Stomach (tissue), 9 donors: ENCODE measurements around the gene ITPKC. TPM values are rescaled to one million over a fixed set of nuclear protein-coding genes. Genes with fewer than 3 reads are reported as not detected.
"Not testable (repeated sequence)": the region's sequence is repeated elsewhere in the genome, so short reads cannot be mapped to it uniquely, and the experiment has no call there.

Experiments used
- DNase-seq, 2 donors: peaks; one replicate each; pipeline versions ENCODE4 v3.0.0 to v3.0.0-alpha.2; 2013 to 2019
- H3K27ac ChIP-seq, 5 donors: fragments of 200-600 bp in 4 of 5; sonication (generic) in 4 of 5; one replicate each; pipeline ENCODE4 v1.5.1; 2013 to 2019; ENCODE audit warnings: mild to moderate bottlenecking in 1 of 5, moderate library complexity in 1 of 5
- H3K27me3 ChIP-seq, 3 donors: fragments of 200-600 bp; sonication (generic); one replicate each; pipeline ENCODE4 v1.5.1; 2017 to 2019; ENCODE audit warnings: mixed run types in 1 of 3
- H3K36me3 ChIP-seq, 4 donors: fragments of 200-600 bp; sonication (generic); 1 replicate in 3 of 4; 2 replicates in 1 of 4; pipeline ENCODE4 v1.5.1; 2016 to 2019
- H3K4me1 ChIP-seq, 4 donors: fragments of 200-600 bp; sonication (generic); one replicate each; pipeline ENCODE4 v1.5.1; 2016 to 2019
- H3K4me3 ChIP-seq, 4 donors: fragments of 200-600 bp; sonication (generic) in 3 of 4; one replicate each; pipeline ENCODE4 v1.5.1; 2016 to 2019; ENCODE audit warnings: mild to moderate bottlenecking in 1 of 4
- H3K9me3 ChIP-seq, 4 donors: fragments of 200-600 bp; sonication (generic); one replicate each; pipeline ENCODE4 v1.5.1; 2016 to 2019
- EP300 ChIP-seq: sonication (generic); formaldehyde crosslinking; IDR thresholded peaks from one replicate; pipeline ENCODE4 v1.6.1; 2017; ENCODE audit warnings: antibody characterized with exemption
- POLR2A ChIP-seq, 4 donors: fragments of 450-650 bp; IDR thresholded peaks; one replicate each; pipeline ENCODE4 v1.6.1; 2016; ENCODE audit warnings: antibody characterized with exemption in 4 of 4, control low read depth in 2 of 4, mild to moderate bottlenecking in 1 of 4, moderate library complexity in 1 of 4
- POLR2AphosphoS5 ChIP-seq, 3 donors: sonication (generic); formaldehyde crosslinking; IDR thresholded peaks; one replicate each; pipeline ENCODE4 v1.6.1; 2016; ENCODE audit warnings: antibody characterized with exemption in 3 of 3
- WGBS, 5 donors: extraction: QIAGEN DNeasy Blood & Tissue Kit in 3 of 5; methylation state at CpG; one replicate each; pipeline versions ENCODE4 v1.1.5 to v1.1.7; 2013 to 2018; 5-methylcytosine and 5-hydroxymethylcytosine counted together
- intact Hi-C: fragments of 100-400 bp; cut with DNase I; formaldehyde crosslinking; loops from one replicate; pipeline ENCODE4 v1.15.1; 2023; ENCODE audit warnings: low total_unique reads
- polyA plus RNA-seq, 3 donors: library from polyadenylated mRNA; stranded (reverse); fragments of 200-250 nt; gene quantifications; one replicate each; pipeline ENCODE4 v1.2.3, GENCODE V29; 2013
- total RNA-seq, 5 donors: library from RNA; depleted of rRNA; stranded (reverse); fragments of >200 nt; gene quantifications; one replicate each; pipeline versions ENCODE4 v1.1.0 to v1.2.3, GENCODE V29; 2014 to 2016
- TF ChIP-seq, protein P1 (sequence below), 7 experiments: fragments of 450-650 bp in 4 of 7; fragments of 200-600 bp in 3 of 7; sonication (generic) in 3 of 7; IDR thresholded peaks; one replicate each; pipeline ENCODE4 v1.5.1; 2016 to 2019; ENCODE audit warnings: antibody characterized with exemption in 7 of 7, control low read depth in 2 of 7, mild to moderate bottlenecking in 1 of 7
- donor health status: healthy with polysubstance abuse.
- donor health status: Bipolar disorder and iron deficiency.
- donor health status: healthy.

The ITPKC gene
- total and polyA plus RNA-seq, 8 donors = 17.8 to 84.0 (median 26.9) TPM

DNA sequence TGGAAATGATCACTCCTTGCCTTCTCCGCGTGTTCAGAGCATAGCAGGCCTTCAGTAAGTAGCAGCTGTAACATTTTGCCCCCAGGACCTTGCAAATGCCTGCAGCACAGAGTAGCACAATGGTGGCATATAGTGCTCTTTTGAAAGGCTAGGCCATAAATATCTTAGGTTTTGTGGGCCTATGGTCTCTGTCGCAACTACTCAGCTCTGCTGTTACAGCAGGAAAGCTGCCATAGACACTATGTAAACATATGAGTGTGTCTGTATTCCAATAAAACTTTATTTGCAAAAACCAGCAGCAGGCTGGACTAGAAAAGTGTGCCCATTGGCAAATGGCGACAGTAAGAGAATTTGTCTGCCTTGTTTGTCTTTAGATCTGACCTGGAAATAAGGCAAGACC, 9.4 kb downstream of the ITPKC start:
- no peaks in the 10 kb centered on the region for H3K9me3 ChIP-seq
- DNase-seq = no peak
- 89 to 100% (median 97%) methylated on average over 4 of the region's 4 CpGs for WGBS, 5 donors
- TF ChIP-seq POLR2A (IDR thresholded peaks at IDR 0.05) (no peak), EP300 (no peak), POLR2AphosphoS5 (IDR thresholded peaks at IDR 0.05) (no peak)
- TF ChIP-seq, protein P1, sequence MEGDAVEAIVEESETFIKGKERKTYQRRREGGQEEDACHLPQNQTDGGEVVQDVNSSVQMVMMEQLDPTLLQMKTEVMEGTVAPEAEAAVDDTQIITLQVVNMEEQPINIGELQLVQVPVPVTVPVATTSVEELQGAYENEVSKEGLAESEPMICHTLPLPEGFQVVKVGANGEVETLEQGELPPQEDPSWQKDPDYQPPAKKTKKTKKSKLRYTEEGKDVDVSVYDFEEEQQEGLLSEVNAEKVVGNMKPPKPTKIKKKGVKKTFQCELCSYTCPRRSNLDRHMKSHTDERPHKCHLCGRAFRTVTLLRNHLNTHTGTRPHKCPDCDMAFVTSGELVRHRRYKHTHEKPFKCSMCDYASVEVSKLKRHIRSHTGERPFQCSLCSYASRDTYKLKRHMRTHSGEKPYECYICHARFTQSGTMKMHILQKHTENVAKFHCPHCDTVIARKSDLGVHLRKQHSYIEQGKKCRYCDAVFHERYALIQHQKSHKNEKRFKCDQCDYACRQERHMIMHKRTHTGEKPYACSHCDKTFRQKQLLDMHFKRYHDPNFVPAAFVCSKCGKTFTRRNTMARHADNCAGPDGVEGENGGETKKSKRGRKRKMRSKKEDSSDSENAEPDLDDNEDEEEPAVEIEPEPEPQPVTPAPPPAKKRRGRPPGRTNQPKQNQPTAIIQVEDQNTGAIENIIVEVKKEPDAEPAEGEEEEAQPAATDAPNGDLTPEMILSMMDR (IDR thresholded peaks at IDR 0.05) = no peak
- intact Hi-C loops = no loop called here
- peaks cover 14 to 42% (median 30%) of the 10 kb centered on the region in 4 donors for H3K4me1 ChIP-seq
- no peaks in the 10 kb centered on the region for H3K27me3 ChIP-seq
- H3K27ac ChIP-seq = no peak overlapping the region
- H3K4me3 ChIP-seq = no peak overlapping the region
- peaks cover 73 to 98% (median 85%) of the 10 kb centered on the region in 4 donors for H3K36me3 ChIP-seq

DNA sequence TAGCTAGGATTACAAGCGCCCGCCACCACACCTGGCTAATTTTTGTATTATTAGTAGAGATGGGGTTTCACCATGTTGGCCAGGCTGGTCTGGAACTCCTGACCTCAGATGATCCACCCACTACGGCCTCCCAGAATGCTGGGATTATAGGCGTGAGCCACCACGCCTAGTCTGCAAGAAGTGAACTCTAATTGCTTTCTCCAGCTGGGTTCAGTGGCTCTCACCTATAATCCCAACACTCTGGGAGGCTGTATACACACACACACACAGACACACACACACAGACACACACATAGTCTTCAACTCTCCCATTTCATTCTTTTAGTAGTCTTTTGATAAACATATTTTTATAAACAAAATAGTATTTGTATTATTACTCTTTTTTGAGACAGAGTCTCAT, 13.2 kb downstream of the ITPKC start:
- H3K27ac ChIP-seq, H3K27me3 ChIP-seq, DNase-seq, H3K4me3 ChIP-seq, H3K9me3 ChIP-seq, intact Hi-C loops: not testable (repeated sequence)
- peaks cover 0 to 12% (median 2%) of the 10 kb centered on the region in 4 donors for H3K4me1 ChIP-seq
- H3K36me3 ChIP-seq = peaks cover 92 to 100% (median 100%) of the 10 kb centered on the region in 4 donors
- WGBS, 5 donors = 83 to 93% (median 90%) methylated on average over 5 of the region's 5 CpGs

DNA sequence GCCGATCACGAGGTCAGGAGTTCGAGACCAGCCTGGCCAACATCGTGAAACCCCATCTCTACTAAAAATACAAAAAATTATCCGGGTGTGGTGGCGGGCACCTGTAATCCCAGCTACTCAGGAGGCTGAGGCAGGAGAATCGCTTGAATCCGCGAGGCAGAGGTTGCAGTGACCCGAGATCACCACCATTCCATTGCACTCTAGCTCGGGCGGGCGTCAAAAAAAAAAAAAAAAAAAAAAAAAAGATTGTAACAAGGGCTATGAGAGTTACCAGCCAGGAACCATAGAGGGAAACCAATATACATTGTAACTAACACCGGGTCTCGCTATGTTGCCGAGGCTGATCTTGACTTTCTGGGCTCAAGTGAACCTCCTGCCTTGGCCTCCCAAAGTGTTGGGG, 15.4 kb downstream of the ITPKC start:
- peaks cover 86 to 100% (median 100%) of the 10 kb centered on the region in 4 donors for H3K36me3 ChIP-seq
- H3K4me1 ChIP-seq = peaks cover 0 to 19% (median 8%) of the 10 kb centered on the region in 4 donors
- H3K4me3 ChIP-seq, H3K9me3 ChIP-seq, H3K27ac ChIP-seq, H3K27me3 ChIP-seq, intact Hi-C loops, DNase-seq: not testable (repeated sequence)
- WGBS, 5 donors = 91 to 98% (median 96%) methylated on average over 16 of the region's 16 CpGs

- 91 to 95% (median 93%) methylated on average over 13 of the region's 13 CpGs for WGBS, 5 donors
- peaks cover 82 to 100% (median 100%) of the 10 kb centered on the region in 4 donors for H3K36me3 ChIP-seq
Observed at GRCh38 chr19:40733149-40733548, 16.2 kb downstream of the ITPKC start.

GRCh38 chr19:40735013-40735771, 18.3 kb downstream of the ITPKC start:
- peak overlapping the region in 4 of 5 donors; percentile 3 to 43 (median 28) for H3K27ac ChIP-seq
- DNase-seq = no peak
- no peaks in the 10 kb centered on the region for H3K9me3 ChIP-seq
- H3K36me3 ChIP-seq = peaks cover 76 to 100% (median 100%) of the 10 kb centered on the region in 4 donors
- no peaks in the 10 kb centered on the region for H3K27me3 ChIP-seq
- 75 to 82% (median 77%) methylated on average over 11 of the region's 11 CpGs for WGBS, 5 donors
- no peak for TF ChIP-seq EP300
- TF ChIP-seq, protein P1 (IDR thresholded peaks at IDR 0.05) = no peak
- TF ChIP-seq POLR2A (IDR thresholded peaks at IDR 0.05) = no peak
- TF ChIP-seq POLR2AphosphoS5 (IDR thresholded peaks at IDR 0.05) = peak in 1 of 3 donors; percentile 6
- no peak overlapping the region for H3K4me3 ChIP-seq
- intact Hi-C loops = no loop called here
- H3K4me1 ChIP-seq = peaks cover 0 to 23% (median 14%) of the 10 kb centered on the region in 4 donors

More at GRCh38 chr19:40733149-40733548, 16.2 kb downstream of the ITPKC start:
- Histone ChIP-seq H3K9me3 (no peaks in the 10 kb centered on the region), H3K4me3 (no peak overlapping the region), H3K4me1 (peaks cover 0 to 19% (median 8%) of the 10 kb centered on the region in 4 donors), H3K27me3 (no peaks in the 10 kb centered on the region), H3K27ac (no peak overlapping the region)
- intact Hi-C loops = no loop called here
- TF ChIP-seq POLR2A (IDR thresholded peaks at IDR 0.05) (no peak), EP300 (no peak), POLR2AphosphoS5 (IDR thresholded peaks at IDR 0.05) (no peak)
- TF ChIP-seq, protein P1 (IDR thresholded peaks at IDR 0.05) = no peak
- DNase-seq = no peak
